ENCODE measurements around the gene HEATR9.

Gene HEATR9

DNA sequence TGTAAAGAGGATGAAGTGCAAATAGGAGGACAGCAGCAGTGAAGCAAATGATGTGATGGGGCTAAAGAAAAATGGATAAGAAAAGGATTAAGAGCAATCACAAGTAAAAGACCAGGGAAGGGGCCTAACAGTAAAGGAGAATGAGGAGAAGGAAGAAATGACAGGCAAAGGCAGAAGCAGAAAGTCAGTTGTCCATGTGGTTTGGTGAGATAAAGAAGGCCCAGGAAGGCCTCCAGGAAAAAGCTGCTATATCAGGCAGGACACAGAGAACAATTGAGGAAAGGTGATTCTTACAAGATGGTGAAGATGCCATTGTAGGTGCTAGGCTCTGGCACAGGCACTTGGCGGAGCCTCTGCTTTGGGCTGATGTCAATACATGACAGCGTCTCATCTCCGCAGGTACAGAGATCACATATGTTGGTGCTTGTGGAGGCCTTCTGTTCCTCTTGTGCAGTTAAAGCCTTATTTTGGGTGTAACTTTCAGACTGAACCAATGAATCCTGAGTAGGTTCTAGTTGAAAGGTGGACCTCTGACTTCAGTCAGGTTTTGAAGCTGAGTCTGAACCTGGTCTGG lies 43.7 kb upstream of the HEATR9 start:
- TF ChIP-seq, protein P1, sequence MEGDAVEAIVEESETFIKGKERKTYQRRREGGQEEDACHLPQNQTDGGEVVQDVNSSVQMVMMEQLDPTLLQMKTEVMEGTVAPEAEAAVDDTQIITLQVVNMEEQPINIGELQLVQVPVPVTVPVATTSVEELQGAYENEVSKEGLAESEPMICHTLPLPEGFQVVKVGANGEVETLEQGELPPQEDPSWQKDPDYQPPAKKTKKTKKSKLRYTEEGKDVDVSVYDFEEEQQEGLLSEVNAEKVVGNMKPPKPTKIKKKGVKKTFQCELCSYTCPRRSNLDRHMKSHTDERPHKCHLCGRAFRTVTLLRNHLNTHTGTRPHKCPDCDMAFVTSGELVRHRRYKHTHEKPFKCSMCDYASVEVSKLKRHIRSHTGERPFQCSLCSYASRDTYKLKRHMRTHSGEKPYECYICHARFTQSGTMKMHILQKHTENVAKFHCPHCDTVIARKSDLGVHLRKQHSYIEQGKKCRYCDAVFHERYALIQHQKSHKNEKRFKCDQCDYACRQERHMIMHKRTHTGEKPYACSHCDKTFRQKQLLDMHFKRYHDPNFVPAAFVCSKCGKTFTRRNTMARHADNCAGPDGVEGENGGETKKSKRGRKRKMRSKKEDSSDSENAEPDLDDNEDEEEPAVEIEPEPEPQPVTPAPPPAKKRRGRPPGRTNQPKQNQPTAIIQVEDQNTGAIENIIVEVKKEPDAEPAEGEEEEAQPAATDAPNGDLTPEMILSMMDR (IDR thresholded peaks at IDR 0.05; ENCODE audit: extremely low read depth, insufficient read depth, missing control alignments): no peak
- DNase-seq (ENCODE audit: low spot score): no peak
- in situ Hi-C loops (cut with MboI; ENCODE audit: low pct_unique_long_range_greater_than_20kb, low sequenced_read_pairs, unreplicated experiment): no loop called here

DNA sequence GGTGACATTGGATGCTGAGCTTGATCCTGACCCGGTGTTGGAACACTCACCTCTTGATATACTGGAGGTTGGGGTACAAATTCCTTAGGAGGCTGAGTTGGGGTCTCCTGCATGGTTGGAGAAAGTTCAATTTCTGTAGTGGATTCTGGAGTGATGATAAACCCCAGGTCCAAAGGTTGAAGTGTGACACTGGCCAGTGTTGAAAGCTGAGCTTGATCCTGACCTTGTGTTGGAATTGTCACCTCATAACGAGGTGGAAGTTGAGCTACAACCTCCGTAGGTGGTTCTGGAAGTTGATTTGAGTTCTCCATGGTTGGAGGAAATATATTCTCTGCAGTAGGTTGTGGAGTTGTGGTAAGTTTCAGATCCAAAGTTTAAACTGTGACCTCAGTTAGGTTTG lies 40.7 kb upstream of the HEATR9 start:
- in situ Hi-C loops (cut with MboI; ENCODE audit: low pct_unique_long_range_greater_than_20kb, low sequenced_read_pairs, unreplicated experiment): no loop called here
- TF ChIP-seq, protein P1 (IDR thresholded peaks at IDR 0.05; ENCODE audit: extremely low read depth, insufficient read depth, missing control alignments): no peak
- no peak for DNase-seq (ENCODE audit: low spot score)

DNA sequence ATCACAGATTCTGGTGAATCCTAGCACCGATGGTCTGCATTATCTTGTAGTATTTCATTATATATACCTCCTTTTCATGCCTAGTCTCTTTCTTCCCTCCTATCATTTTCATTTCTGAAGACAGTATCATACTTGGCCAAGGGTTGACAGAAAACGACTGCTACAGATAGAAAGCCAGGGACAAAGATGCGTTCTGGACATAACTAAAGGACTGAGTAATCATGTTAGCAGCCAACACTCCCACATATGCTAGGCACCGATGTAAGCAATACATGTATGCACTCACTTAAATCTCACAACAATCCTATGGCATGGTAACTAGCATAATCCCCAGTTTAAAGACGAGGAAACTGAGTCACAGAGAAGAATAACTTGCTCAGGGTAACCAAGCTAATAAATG lies 39.0 kb upstream of the HEATR9 start:
- no peak for DNase-seq (ENCODE audit: low spot score)
- in situ Hi-C loops (cut with MboI; ENCODE audit: low pct_unique_long_range_greater_than_20kb, low sequenced_read_pairs, unreplicated experiment): no loop called here
- TF ChIP-seq, protein P1 (IDR thresholded peaks at IDR 0.05; ENCODE audit: extremely low read depth, insufficient read depth, missing control alignments): no peak

DNA sequence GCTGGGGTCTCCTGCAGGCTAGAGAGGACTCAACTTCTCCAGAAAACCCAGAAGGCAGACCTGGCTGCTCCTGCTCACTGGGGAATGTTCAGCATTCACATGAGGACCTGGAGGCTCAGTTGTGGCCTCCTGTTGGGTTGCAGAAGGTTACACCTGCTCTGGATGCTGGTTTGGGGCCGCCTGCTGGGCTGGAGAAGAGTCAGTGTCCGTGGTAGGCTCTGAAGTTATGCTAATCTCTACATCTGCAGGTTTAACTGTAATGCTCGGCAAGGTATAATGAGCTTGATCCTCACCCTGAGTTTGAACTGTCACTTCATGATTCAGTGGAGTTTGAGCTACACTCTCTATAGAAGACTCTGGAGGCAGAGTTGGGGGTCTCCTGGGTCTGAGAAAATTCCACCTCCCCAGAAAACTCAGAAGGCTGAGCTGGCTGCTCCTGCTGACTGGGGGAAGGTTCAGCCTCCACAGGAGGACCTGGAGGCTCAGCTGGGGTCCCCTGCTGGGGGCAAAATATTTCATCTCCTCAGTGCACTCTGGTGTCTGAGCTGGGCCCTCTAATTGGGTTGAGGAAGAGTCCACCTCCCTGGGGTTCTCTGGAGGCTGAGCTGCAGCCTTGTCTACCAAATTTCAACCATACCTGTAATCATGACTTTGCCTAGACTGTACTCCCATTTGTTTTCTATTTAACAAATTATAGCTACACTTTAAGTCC lies 38.4 kb upstream of the HEATR9 start:
- no peak for DNase-seq (ENCODE audit: low spot score)
- in situ Hi-C loops (cut with MboI; ENCODE audit: low pct_unique_long_range_greater_than_20kb, low sequenced_read_pairs, unreplicated experiment): no loop called here
- TF ChIP-seq, protein P1 (IDR thresholded peaks at IDR 0.05; ENCODE audit: extremely low read depth, insufficient read depth, missing control alignments): no peak

DNA sequence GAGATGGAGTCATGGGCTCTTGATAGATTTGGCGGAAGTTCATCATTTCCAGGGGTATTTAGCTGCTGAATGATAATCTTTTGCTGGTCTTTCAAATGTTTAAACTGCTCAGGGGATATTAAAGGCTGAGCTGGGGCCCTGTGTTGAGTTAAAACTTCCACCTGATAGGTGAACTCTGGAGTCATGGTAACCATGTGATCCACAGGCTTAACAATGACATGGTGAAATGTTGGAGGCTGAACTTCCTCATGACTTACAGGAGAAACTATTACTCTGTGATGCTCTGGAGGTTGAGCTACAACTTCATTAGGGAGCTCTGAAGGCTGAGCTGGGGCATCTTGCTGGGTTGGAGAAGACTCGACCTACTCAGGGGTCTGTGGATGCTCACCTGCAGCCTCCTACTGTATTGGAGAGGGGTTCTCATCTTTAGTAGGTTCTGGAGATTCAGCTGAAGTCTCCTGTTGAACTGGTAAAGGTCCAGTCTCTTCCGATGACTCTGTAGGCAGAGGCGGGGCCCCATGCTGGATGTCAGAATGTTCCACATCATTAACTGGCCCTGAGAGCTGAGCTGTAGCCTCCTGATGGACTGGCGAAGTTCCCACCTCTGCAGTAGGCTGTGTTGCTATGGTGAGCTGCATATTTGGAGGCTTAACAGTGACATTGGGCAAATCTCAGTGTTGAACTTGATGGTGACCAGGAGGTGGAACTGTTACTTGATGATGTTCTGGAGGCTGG lies 37.7 kb upstream of the HEATR9 start:
- in situ Hi-C loops (cut with MboI; ENCODE audit: low pct_unique_long_range_greater_than_20kb, low sequenced_read_pairs, unreplicated experiment): no loop called here
- TF ChIP-seq, protein P1 (IDR thresholded peaks at IDR 0.05; ENCODE audit: extremely low read depth, insufficient read depth, missing control alignments): no peak
- DNase-seq (ENCODE audit: low spot score): no peak

DNA sequence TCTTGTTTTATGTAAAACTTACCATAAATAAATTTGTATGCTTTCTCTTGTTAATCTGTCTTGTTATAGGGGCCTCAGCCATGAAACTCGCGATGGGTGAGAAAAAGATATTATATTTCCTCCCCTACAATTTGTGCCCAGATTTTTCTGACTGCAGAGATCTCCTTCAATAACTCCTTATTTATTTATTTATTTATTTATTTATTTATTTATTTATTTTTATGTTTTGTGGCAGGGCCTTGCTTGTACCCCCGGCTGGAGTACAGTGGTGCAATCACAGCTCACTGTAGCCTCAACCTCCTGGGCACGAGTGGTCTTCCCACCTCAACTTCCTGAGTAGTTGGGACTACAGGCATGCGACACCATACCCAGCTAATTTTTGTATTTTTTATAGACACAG lies 34.8 kb upstream of the HEATR9 start:
- no peak for DNase-seq (ENCODE audit: low spot score)
- in situ Hi-C loops (cut with MboI; ENCODE audit: low pct_unique_long_range_greater_than_20kb, low sequenced_read_pairs, unreplicated experiment): no loop called here
- TF ChIP-seq, protein P1 (IDR thresholded peaks at IDR 0.05; ENCODE audit: extremely low read depth, insufficient read depth, missing control alignments): no peak
